Neuronal stem cell (in vitro differentiated cells): Measurements from ENCODE around the gene C10orf120.

ENCODE experiments used
- DNase-seq: peaks from one replicate; pipeline ENCODE4 v3.0.0-alpha.2; 2013; ENCODE audit warnings: low spot score
- H2AFZ ChIP-seq: one replicate; pipeline ENCODE4 v1.6.1; 2013; ENCODE audit warnings: mild to moderate bottlenecking, low read length, inconsistent platforms
- H2AK5ac ChIP-seq: 2 replicates; pipeline ENCODE4 v1.6.1; 2013; ENCODE audit warnings: low read depth, mild to moderate bottlenecking, inconsistent platforms, low read length, moderate library complexity, mixed read lengths
- H2BK120ac ChIP-seq: 2 replicates; pipeline ENCODE4 v1.6.1; 2013; ENCODE audit warnings: low read depth, mild to moderate bottlenecking, inconsistent platforms, low read length, moderate library complexity, mixed read lengths
- H2BK12ac ChIP-seq: one replicate; pipeline ENCODE4 v1.6.1; 2013; ENCODE audit warnings: low read length, inconsistent platforms
- H2BK15ac ChIP-seq: 2 replicates; pipeline ENCODE4 v1.6.1; 2013; ENCODE audit warnings: mild to moderate bottlenecking, low read length, inconsistent platforms, mixed read lengths
- H2BK5ac ChIP-seq: one replicate; pipeline ENCODE4 v1.6.1; 2013; ENCODE audit warnings: inconsistent platforms, mild to moderate bottlenecking, low read length, moderate library complexity
- H3K14ac ChIP-seq: one replicate; pipeline ENCODE4 v1.6.1; 2013; ENCODE audit warnings: low read length, inconsistent platforms
- H3K18ac ChIP-seq: 2 replicates; pipeline ENCODE4 v1.6.1; 2013; ENCODE audit warnings: low read length, inconsistent platforms
- H3K23ac ChIP-seq: 2 replicates; pipeline ENCODE4 v1.6.1; 2013; ENCODE audit warnings: low read depth, mild to moderate bottlenecking, mixed read lengths, low read length, inconsistent platforms; ENCODE audit not compliant: poor library complexity
- H3K27ac ChIP-seq: replicated peaks from 3 replicates; pipeline ENCODE4 v1.5.1; 2013; ENCODE audit warnings: low read length, inconsistent platforms
- H3K27me3 ChIP-seq, 3 experiments: 2 replicates each; pipeline ENCODE4 v1.6.1; 2013; ENCODE audit warnings: low read length in 3 of 3, mild to moderate bottlenecking in 2 of 3, inconsistent platforms in 1 of 3, low read depth in 1 of 3, mixed read lengths in 1 of 3, moderate library complexity in 1 of 3; ENCODE audit not compliant: control insufficient read depth in 3 of 3, insufficient read depth in 3 of 3
- H3K36me3 ChIP-seq, 2 donors: replicated peaks in 1 of 2; 2 replicates each; pipeline ENCODE4 v1.6.1; 2013; ENCODE audit warnings: low read length in 2 of 2; ENCODE audit not compliant: control insufficient read depth in 2 of 2, insufficient read depth in 2 of 2
- H3K4ac ChIP-seq: 2 replicates; pipeline ENCODE4 v1.6.1; 2013; ENCODE audit warnings: inconsistent platforms, mild to moderate bottlenecking, low read length, moderate library complexity
- H3K4me1 ChIP-seq, 2 donors: 1 replicate in 1 of 2; 2 replicates in 1 of 2; pipeline ENCODE4 v1.6.1; 2013; ENCODE audit warnings: low read length in 2 of 2, low read depth in 1 of 2; ENCODE audit not compliant: control insufficient read depth in 2 of 2, insufficient read depth in 1 of 2
- H3K4me2 ChIP-seq: one replicate; pipeline ENCODE4 v1.6.1; 2013; ENCODE audit warnings: mild to moderate bottlenecking, low read length, inconsistent platforms; ENCODE audit not compliant: insufficient read depth, poor library complexity, severe bottlenecking
- H3K4me3 ChIP-seq, 2 donors: 2 replicates each; pipeline ENCODE4 v1.5.1; 2013; ENCODE audit warnings: low read length in 2 of 2, mild to moderate bottlenecking in 2 of 2, inconsistent platforms in 1 of 2, moderate library complexity in 1 of 2
- H3K79me1 ChIP-seq: one replicate; pipeline ENCODE4 v1.6.1; 2013; ENCODE audit warnings: low read depth, mild to moderate bottlenecking, inconsistent platforms, low read length, moderate library complexity
- H3K9ac ChIP-seq: one replicate; pipeline ENCODE4 v1.6.1; 2013; ENCODE audit warnings: mild to moderate bottlenecking, low read depth, low read length, inconsistent platforms; ENCODE audit not compliant: poor library complexity
- H3K9me3 ChIP-seq, 2 donors: replicated peaks in 1 of 2; 2 replicates each; pipeline versions ENCODE3 to v1.6.1; 2013; ENCODE audit warnings: low read length in 2 of 2, mild to moderate bottlenecking in 2 of 2, inconsistent platforms in 1 of 2, low read depth in 1 of 2, mixed read lengths in 1 of 2, moderate library complexity in 1 of 2; ENCODE audit not compliant: control insufficient read depth in 2 of 2, insufficient read depth in 1 of 2
- H4K8ac ChIP-seq: one replicate; pipeline ENCODE4 v1.6.1; 2013; ENCODE audit warnings: low read depth, mild to moderate bottlenecking, inconsistent platforms, low read length, moderate library complexity
- H4K91ac ChIP-seq: one replicate; pipeline ENCODE4 v1.6.1; 2013; ENCODE audit warnings: low read length, low read depth, mild to moderate bottlenecking, inconsistent platforms; ENCODE audit not compliant: poor library complexity
- WGBS, 2 donors: extraction: QIAGEN DNeasy Blood & Tissue Kit; methylation state at CpG; one replicate each; pipeline ENCODE4 v1.1.7; 2013; ENCODE audit warnings: missing lambda C conversion rate in 2 of 2, mixed read lengths in 1 of 2; ENCODE audit not compliant: insufficient read length in 2 of 2, insufficient replicate concordance in 1 of 2; ENCODE audit errors: extremely low coverage in 2 of 2; 5-methylcytosine and 5-hydroxymethylcytosine counted together

C10orf120 gene

GRCh38 chr10:122701652-122702051 is 2.0 kb upstream of the C10orf120 start:
- no CpG with 5 or more reads among the region's 2 CpGs for WGBS, 2 donors
- Histone ChIP-seq H3K27ac (no peak overlapping the region), H3K4me3 (no peak overlapping the region), H4K8ac (no peak overlapping the region), H2AFZ (no peak overlapping the region), H3K14ac (no peak overlapping the region), H3K4me1 (no peaks in the 10 kb centered on the region), H2BK15ac (no peak overlapping the region), H3K4ac (no peak overlapping the region), H3K4me2 (no peak overlapping the region), H3K79me1 (no peaks in the 10 kb centered on the region), H3K23ac (no peak overlapping the region), H3K18ac (no peak overlapping the region), H3K9ac (no peak overlapping the region), H4K91ac (no peak overlapping the region), H3K36me3 (no peaks in the 10 kb centered on the region), H3K27me3 (no peaks in the 10 kb centered on the region), H3K9me3 (no peaks in the 10 kb centered on the region), H2BK5ac (no peak overlapping the region), H2AK5ac (no peak overlapping the region), H2BK12ac (no peak overlapping the region), H2BK120ac (no peak overlapping the region)
- DNase-seq = no peak

GRCh38 chr10:122696687-122697086 is 3.0 kb downstream of the C10orf120 start:
- H2AFZ ChIP-seq = no peak overlapping the region
- H3K9ac ChIP-seq = no peak overlapping the region
- no peak overlapping the region for H3K18ac ChIP-seq
- no peak overlapping the region for H2BK15ac ChIP-seq
- no peaks in the 10 kb centered on the region for H3K79me1 ChIP-seq
- no peaks in the 10 kb centered on the region for H3K4me1 ChIP-seq
- H3K14ac ChIP-seq = no peak overlapping the region
- H2AK5ac ChIP-seq = no peak overlapping the region
- H3K4me2 ChIP-seq = no peak overlapping the region
- no peak overlapping the region for H3K4me3 ChIP-seq
- H4K8ac ChIP-seq = no peak overlapping the region
- H3K4ac ChIP-seq = no peak overlapping the region
- H2BK5ac ChIP-seq = no peak overlapping the region
- no peak overlapping the region for H3K23ac ChIP-seq
- no peaks in the 10 kb centered on the region for H3K27me3 ChIP-seq
- no peak overlapping the region for H4K91ac ChIP-seq
- H3K27ac ChIP-seq = no peak overlapping the region
- WGBS, 2 donors = no CpG with 5 or more reads among the region's 1 CpG
- DNase-seq = no peak
- H2BK120ac ChIP-seq = no peak overlapping the region
- no peaks in the 10 kb centered on the region for H3K9me3 ChIP-seq
- no peaks in the 10 kb centered on the region for H3K36me3 ChIP-seq
- H2BK12ac ChIP-seq = no peak overlapping the region

- H2BK120ac ChIP-seq = no peak overlapping the region
- no peaks in the 10 kb centered on the region for H3K36me3 ChIP-seq
- H4K8ac ChIP-seq = no peak overlapping the region
- no peak overlapping the region for H2BK5ac ChIP-seq
- no peak overlapping the region for H2BK15ac ChIP-seq
- H3K4me2 ChIP-seq = no peak overlapping the region
- no peak overlapping the region for H4K91ac ChIP-seq
- H2AFZ ChIP-seq = no peak overlapping the region
- no peaks in the 10 kb centered on the region for H3K9me3 ChIP-seq
- no peak overlapping the region for H3K27ac ChIP-seq
- H2AK5ac ChIP-seq = no peak overlapping the region
- H3K23ac ChIP-seq = no peak overlapping the region
- H3K4me3 ChIP-seq = no peak overlapping the region
- DNase-seq = no peak
- WGBS, 2 donors = no CpG with 5 or more reads among the region's 5 CpGs
- no peak overlapping the region for H3K14ac ChIP-seq
- no peak overlapping the region for H3K18ac ChIP-seq
- H3K4me1 ChIP-seq = peaks cover 0 to 1% of the 10 kb centered on the region in 2 donors
- H3K9ac ChIP-seq = no peak overlapping the region
- H3K4ac ChIP-seq = no peak overlapping the region
- H3K27me3 ChIP-seq = no peaks in the 10 kb centered on the region
- no peaks in the 10 kb centered on the region for H3K79me1 ChIP-seq
- H2BK12ac ChIP-seq = no peak overlapping the region
Observed at GRCh38 chr10:122692744-122693143, 6.9 kb downstream of the C10orf120 start.

- no CpG with 5 or more reads among the region's 6 CpGs for WGBS, 2 donors
- no peak overlapping the region for H2AK5ac ChIP-seq
- no peaks in the 10 kb centered on the region for H3K36me3 ChIP-seq
- H2BK15ac ChIP-seq = no peak overlapping the region
- H3K4me2 ChIP-seq = no peak overlapping the region
- no peak overlapping the region for H2AFZ ChIP-seq
- no peak overlapping the region for H4K91ac ChIP-seq
- H3K4me1 ChIP-seq = peaks cover 0 to 1% of the 10 kb centered on the region in 2 donors
- H4K8ac ChIP-seq = no peak overlapping the region
- no peak overlapping the region for H3K4me3 ChIP-seq
- no peak overlapping the region for H2BK5ac ChIP-seq
- no peaks in the 10 kb centered on the region for H3K79me1 ChIP-seq
- no peak overlapping the region for H2BK120ac ChIP-seq
- H3K23ac ChIP-seq = no peak overlapping the region
- H3K9ac ChIP-seq = no peak overlapping the region
- no peak overlapping the region for H3K4ac ChIP-seq
- no peak overlapping the region for H3K14ac ChIP-seq
- H2BK12ac ChIP-seq = no peak overlapping the region
- no peak for DNase-seq
- H3K9me3 ChIP-seq = no peaks in the 10 kb centered on the region
- no peaks in the 10 kb centered on the region for H3K27me3 ChIP-seq
- H3K27ac ChIP-seq = no peak overlapping the region
- H3K18ac ChIP-seq = no peak overlapping the region
Observed at GRCh38 chr10:122689146-122689820, 10.4 kb downstream of the C10orf120 start.
